Skin of body (tissue), 2 donors: ENCODE results near the gene LRRC58. TPM values are rescaled to one million over a fixed set of nuclear protein-coding genes. Genes with fewer than 3 reads are reported as not detected.
"Not testable (repeated sequence)": the region's sequence is repeated elsewhere in the genome, so short reads cannot be mapped to it uniquely, and the experiment has no call there.

Experiments used
- DNase-seq: peaks from one replicate; lab custom pipeline; 2025; lab: John Stamatoyannopoulos, UW
- total RNA-seq: library from RNA; depleted of rRNA; stranded (reverse); fragments of >200 nt; gene quantifications from one replicate; pipeline ENCODE4 v1.2.3, GENCODE V29; 2014

The LRRC58 gene
- total RNA-seq, 1 donor from 2014 or later, result 34.8 TPM

DNA sequence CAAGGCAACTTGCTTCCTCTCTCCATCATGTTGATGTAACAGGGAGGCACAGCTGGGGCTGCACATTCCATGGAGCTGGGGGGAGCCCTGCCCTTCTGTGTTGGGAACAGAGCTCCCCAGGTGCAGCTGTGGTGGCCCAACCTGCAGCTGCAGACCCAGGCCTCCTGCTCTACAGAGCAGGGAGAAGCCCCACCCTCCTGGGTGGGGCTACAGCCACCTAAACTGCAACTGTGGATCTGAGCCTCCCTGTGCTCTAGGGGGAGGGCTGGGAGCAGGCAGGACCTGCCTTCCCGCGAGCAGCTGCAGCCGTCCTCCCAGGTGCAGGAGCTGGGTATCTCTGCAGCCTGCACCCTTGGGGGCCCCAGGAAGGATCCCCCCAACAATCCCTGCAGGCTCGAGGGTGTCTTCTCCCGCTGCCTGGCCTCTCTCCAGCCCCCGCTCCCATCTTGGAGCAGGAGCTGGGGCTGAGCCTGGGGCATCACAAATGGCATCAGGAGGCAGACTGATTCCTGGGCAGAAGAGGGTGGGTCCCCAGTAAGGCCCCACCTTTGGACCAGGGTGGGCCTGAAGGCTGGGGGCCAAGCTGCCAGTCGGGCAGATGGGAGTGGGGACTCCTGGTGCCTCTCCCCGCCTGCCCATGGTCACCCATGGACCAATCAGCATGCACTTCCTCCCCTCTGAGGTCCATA lies 7.4 kb downstream of the LRRC58 start:
- DNase-seq, result no peak

DNA sequence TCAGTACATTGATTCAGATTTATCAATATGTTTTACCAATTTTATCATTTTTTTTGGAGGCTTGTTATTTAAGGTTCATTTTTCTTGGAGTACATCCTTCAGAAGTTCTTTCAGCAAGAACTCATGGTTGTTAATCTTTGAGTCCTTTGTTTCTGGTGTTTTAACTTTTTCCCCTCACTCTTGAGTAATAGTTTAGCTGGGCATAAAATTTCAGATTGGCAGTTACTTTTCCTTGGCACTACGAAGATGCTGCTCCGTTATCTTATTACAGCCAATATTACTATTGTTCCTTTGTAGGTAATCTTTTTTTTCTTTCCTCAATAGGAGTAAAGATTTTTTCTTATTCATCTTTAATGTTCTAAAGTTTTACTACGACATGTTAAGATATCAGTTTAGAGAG lies 9.8 kb downstream of the LRRC58 start:
- DNase-seq, result no peak

DNA sequence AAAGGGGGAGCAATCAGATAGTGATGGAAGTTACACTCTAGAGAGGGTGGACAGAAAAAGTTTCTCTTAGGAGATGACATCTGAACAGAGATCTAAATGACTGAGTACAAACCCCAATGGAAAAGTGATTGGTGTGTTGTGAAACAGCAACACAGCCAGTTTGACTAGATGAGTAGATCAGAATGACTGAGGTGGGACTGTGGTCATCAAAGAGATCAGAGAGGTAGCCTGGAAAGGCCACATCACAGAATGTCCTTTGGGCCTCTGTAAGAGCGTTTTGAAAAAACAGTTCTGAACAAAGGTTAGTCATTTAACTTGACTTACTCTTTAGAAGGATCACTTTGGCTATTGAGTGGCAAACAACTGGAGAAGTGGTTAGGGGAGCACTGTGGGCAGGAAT lies 10.6 kb downstream of the LRRC58 start:
- DNase-seq, result no peak

DNA sequence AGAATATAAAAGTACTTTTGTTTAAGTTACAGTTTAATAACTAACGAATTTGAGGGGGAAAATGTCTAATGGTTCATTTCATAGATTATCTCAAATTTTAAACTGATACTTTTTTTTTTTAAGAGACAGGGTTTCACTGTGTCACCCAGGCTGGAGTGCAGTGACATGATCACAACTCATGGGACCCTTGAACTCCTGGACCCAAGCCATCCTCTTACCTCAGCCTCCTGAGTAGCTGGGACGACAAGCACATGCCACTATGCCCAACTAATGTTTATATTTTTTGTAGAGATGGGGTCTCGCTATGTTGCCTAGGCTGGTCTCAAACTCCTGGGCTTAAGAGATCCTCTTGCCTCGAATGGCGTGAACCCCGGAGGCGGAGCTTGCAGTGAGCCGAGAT lies 16.5 kb downstream of the LRRC58 start:
- no peak for DNase-seq

DNA sequence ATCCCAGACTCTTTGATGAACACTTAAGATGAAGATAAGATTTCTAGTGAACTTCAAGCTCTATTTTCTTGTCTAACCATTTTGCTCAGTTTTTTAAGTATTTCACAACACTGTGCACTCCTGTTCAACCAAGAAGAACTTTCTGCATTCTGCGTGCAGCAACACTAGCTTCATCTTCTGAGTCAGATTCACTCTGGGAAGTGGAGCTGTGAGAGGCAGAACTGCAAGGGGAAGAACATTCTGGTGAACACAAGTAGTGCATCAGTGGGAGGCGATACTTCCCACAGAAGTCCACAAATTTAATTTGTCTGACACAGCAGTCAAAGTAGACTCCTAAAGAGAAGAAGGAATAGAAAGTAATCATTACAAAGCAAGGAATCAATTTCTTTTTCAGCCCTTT lies 18.1 kb downstream of the LRRC58 start:
- DNase-seq, result no peak

DNA sequence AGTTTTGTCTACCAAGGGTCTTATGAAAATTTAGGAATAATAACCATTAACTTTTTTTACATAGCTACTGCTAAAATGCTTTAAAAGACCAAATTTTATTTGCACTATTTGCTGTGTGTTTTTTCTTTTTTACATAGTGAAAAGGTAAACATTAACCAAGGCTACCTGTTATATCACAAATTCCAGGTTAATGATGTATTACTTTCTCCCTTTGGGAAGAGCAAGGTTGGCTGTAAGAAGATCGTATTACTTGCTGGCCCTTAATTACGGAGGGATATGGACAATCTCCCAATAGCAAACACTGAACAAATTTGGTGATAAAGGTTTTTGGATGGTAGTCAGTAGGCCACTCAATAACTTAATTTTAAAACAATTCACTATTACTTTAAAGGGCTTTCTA lies 22.4 kb downstream of the LRRC58 start:
- no peak for DNase-seq

DNA sequence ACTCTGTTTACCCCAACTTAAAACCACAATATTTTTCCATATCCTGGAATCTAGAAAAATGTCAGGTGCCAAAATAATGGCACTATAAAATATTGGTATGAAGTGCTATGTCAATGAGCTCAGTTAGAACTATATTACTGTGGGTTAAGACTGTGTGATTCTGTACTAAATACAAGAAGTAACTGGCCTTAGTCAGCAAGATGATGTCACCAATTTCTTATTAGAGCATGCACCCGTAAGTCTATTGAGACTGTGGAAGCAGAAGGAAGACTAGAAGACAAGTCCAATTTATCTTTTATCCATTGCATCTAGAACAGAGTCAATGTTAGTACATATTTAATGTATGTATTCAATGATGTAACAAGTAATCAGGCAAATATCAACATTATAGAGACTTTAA lies 25.0 kb downstream of the LRRC58 start:
- DNase-seq, result no peak

DNA sequence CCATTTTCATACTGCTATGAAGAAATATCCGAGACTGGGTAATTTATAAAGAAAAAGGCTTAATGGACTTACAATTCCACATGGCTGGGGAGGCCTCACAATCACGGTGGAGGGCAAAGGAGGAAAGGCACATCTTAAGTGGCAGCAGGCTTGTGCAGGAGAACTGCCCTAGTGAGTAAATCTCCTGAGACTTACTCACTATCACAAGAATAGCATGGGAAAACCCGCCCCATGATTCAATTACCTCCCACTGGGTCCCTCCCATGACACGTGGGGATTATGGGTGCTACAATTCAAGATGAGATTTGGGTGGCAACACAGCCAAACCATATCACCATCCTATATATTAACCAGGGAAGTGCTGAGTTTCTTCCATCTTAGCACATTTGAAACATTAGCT lies 25.4 kb downstream of the LRRC58 start:
- DNase-seq, result not testable (repeated sequence)

DNA sequence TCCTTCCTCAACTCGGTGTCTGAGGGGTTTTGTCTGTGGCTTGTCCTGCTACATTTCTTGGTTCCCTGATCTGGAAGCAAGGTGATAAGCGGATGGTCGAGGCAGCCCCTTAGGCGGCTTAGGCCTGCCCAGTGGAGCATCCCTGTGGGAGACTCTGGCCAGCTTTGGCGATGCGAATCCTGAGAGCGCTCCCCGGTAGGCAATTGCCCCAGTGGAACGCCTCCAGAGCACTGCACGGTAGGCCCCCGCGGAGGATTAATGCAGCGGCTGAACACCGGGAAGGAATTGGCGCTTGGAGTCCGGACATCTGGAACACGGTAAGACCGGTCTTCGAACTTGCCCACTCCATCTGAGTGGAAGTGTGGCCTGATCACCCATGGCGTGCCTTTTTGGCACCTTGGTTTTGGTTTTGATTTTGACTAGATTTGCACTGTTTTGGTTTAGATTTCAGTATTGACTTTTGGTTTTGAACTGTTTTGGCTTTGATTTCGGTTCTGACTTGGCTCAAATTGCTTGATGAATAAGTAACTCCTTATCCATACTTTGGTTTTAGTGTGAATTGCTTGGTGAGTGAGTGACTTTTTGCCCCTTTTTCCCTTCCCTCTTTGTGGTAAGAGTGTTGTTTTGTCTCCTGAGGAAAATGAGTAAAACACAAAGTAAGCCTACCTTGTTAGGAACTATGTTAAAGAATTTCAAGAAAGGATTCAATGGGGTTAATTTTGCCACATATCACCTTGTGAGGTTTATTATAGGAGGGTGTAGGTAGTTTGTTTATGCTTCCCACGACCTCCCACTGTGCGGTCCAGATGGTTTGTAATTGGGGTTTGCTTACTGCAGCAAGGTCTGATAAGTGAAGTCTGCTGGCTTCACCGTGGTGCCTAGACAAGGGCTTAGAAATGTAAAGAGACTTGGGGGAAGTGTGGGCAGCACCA lies 37.0 kb downstream of the LRRC58 start:
- DNase-seq, result no peak

DNA sequence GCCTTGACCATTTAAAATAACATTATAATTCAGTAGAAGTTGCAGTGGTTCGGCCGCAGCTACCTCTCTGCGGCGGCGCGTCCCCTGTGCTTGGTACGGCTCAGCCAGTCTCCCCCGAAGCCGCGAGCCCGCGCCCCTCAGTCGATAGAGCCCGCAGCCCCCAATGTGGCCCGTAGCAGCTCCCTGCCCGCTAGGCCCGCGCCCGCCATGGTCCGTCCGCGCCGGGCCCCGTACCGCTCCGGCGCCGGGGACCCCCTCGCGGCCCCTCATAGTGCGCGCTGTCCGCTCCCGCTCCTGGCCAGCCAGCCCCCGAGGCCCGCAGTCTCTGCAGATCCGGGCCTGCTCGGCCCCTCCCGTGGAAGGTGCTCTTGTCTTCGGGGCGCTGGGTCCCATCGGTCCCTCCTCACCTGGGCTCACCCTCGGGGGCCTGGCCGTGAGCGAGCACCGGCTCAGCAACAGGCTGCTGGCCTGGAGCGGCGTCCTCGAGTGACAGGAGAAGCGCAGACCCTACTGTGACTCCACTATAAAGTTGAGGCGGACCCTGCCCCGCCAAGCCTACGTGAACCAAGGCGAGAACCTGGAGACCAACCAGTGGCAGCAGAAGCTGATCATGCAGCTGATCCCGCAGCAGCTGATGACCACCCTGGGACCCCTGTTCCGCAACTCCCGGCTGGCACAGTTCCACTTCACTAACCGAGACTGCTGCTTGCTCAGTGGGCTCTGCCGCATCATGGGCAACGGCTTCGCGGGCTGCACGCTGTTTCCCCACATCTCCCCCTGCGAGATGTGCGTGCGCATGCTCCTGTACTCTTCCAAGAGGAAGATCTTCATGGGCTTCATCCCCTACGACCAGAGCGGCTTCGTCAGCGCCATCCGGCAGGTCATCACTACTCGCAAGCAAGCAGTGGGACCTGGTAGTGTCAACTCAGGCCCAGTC lies 42.4 kb downstream of the LRRC58 start:
- no peak for DNase-seq

DNA sequence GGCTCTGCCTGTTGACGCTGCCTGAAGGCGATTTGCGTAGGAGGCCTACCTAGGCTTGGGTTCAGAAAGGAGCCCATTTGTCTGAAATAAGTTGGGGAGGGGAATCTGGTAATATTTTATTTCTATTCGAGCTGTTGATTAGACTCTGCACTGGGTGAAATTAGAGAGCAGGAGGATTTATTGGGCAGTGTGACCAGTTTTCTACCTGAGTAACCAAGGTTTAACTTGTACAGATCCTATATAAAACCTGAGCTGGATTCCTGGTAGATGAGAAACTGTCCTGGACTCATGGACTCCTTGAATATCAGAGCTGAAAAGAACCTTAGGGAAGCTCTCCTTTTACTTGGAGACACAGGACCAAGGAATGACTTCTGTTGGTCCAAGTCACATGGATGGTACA lies 44.5 kb downstream of the LRRC58 start:
- no peak for DNase-seq

DNA sequence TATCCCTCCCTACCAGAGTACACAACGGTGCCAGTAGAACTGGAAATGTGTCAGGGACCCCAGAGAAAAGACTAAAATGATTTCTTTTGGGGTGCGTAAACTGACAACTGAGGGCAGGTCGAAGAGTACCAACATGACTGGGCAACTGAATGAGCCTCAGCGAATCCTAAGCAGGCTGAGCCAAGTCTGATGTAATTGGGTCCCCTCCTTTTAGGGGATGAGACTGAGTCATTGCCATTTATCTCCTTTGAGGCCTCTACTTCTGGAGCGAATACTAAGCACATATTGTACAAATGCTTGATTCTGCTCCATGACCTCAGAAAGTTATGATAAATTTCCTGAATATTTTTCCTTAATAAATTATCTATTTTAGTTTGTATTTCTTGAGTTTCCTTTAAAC lies 46.8 kb downstream of the LRRC58 start:
- DNase-seq, result no peak

DNA sequence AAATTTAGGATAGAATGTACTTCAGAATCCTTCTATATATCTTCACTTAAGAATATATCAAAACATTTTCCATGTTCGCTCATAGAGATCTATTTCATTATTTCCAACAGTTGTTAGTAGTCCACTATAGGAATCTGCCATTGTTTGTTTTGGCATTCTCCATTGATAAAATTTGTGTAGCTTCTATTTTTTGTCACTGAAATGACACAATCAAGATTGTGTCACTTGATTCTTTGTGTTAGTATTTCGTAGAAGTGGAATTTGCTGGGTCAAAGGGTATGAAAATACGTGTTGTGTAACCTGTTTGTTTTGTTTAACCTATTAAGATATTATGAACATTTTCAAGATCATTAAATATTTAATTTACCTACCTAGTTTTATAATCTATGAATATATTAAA lies 48.2 kb downstream of the LRRC58 start:
- no peak for DNase-seq

DNA sequence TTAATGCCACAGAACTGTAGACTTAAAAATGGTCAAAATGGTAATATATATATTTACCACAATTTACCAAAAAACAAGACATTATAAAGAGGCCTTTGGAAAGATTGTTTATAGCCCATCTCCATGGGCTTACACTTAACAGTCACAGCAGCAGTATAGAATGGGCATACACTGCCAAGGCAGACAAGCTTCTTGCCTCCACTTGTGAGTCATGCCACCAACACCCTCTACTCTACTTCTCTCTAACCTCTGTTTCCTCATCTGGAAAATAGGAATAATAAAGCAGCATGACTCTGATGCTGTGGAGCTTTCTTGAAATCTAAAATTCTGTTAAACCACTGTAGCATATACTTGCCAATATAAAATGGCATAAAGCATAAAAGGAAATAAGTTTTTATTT lies 49.8 kb downstream of the LRRC58 start:
- no peak for DNase-seq

DNA sequence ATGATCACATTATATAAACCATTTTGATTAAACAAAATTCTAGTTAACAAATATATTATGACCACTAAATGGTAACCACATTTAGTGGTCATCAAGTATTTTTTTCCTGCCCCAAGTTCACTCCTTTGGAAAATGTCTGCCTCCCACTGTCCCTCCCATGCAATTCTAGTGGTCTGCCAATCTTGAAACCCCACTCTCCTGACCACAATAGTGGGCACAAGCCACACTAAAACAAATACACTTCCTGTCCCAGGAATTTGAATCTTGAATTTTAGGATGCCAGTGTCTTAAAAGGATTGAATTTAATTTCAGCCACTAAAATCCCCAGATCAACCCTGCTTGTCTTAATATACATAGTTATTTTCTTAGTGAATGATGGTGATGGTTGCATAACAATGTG lies 50.2 kb downstream of the LRRC58 start:
- DNase-seq, result no peak

DNA sequence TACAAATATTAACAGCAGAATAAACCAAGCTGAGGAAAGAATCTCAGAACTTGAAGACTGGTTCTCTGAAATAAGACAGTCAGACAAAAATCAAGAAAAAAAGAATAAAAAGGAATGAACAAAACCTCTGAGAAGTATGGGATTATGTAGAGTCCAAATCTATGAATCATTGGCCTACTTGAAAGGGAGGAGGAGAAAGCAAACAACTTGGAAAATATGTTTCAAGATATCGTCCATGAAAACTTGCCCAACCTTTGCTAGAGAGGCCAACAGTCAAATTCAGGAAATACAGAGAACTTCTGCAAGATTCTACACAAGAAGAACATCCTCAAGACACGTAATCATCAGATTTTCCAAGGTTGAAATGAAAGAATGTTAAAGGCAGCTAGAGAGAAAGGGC lies 57.6 kb downstream of the LRRC58 start:
- DNase-seq, result not testable (repeated sequence)

DNA sequence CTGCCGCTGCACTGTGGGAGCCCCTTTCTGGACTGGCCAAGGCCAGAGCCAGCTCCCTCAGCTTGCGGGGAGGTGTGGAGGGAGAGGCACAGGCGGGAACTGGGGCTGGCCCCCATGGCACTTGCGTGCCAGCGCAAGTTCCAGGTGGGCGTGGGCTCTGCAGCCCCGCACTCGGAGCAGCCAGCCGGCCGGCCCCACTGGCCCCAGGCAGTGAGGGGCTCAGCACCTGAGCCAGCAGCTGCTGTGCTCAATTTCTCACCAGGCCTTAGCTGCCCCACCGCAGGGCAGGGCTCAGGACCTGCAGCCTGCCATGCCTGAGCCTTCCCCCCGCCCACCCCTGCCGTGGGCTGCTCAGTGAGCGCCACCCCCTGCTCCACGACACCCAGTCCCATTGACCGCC lies 59.5 kb downstream of the LRRC58 start:
- no peak for DNase-seq

DNA sequence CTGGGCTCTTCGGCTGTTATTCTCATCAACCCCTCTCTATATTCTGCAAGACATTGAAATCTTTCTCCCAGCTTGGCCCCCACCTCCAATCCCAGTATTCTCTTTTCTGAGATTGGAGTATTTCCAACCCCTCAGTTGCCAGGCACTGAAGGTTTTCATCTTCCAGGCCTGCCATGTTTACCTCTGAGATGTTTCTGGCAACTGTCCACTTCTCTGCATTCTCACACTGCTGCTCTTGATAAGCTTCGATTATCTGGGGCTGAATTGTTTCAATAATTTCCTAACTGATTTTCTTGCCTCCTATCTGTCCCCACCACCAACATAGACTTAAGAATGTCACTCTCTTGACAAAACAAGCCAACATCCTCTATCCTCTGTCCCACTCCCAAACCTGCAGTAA lies 62.7 kb downstream of the LRRC58 start:
- DNase-seq, result no peak

DNA sequence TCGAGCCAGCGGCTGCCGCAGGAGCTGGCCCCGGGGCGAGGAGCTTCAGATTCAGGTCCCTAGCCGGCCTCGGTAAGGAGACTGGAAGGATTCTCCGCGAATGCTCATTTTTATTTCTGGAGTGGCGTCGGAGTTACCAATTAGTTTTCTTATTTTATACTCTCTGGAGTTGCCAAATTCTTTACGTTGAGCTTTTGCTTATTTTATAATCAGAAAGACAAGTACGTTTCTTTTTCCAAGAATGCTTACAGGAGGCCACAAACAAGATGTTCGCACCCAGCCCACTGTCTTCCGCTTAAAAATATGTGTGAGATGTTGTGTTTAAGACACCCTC lies 63.7 kb downstream of the LRRC58 start:
- DNase-seq, result no peak

DNA sequence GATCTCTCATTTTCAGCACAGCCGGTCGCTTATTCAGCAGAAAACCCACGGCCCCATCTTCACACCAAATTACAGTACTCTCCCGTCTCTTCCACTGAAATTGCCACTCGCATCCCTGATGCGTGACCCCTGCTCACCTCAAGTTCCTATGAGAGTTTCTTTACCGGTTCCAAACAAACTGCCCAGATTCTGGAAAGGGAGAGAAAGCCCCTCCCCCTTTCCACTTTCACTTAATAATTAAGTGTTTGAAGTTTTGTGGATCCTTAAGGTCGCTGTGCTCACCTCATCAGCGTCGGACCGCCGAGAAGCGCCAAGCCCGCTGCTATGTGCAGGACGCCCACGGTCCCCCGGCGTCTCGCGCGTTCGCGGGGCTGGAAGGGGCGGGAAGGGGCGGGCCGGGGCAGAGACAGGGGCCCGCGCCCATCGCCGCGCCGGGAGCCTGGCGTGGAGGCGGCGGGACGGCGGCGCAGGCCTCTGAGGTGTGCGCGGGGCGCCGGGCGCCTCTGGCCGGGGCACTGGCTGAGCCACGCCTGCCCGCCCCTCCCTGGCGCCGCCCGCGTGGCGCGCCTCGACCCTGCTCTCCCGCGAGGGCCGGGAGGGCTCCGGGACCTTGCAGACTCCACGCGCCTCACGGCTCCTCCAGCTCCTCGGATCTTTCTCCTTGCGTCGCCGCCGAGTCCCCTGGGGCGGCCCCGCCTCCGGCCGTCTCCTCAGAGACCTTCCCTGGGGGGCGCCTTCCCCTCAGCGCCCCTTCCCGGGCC lies 64.2 kb downstream of the LRRC58 start, which contains the start of gene GPR156:
GPR156 (minus strand) TSS at position 476 of the 761 bp plus-strand sequence. CDS start 41,124 bp downstream, outside the sequence.
- no peak for DNase-seq

DNA sequence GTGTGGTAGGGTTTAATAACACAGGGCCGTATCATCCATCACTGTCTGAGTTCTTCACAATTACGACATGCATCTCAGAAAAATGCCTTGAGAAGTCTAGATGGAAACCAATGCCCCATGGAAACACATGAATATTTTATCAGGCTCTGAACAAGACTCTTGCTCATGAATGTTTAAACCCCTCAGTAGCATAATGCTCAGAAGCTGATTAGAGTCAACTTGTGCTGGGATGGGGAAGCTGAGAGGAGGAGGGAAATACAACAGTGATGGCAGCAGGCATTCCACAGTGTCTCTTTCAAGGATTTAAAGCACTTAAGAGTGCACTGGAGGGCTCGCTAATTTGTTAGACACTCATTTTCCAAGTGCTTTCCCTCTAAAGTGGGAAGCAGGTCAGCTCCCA lies 67.9 kb downstream of the LRRC58 start:
- DNase-seq, result no peak
